MM.1S (cell line): ENCODE results near the gene HCCS.

ENCODE experiments used
- EZH2 ChIP-seq: fragments of 300-600 bp; sonication (generic); optimal IDR thresholded peaks from 2 replicates; pipeline ENCODE3; 2017; ENCODE audit warnings: low read depth, mild to moderate bottlenecking, antibody characterized with exemption, low read length, mixed read lengths
- EZH2phosphoT487 ChIP-seq: fragments of 300-600 bp; sonication (generic); IDR thresholded peaks from 2 replicates; pipeline ENCODE4 v1.6.1; 2018; ENCODE audit warnings: antibody characterized with exemption, low read length
- TF ChIP-seq, protein P1 (sequence below): fragments of 300-600 bp; sonication (generic); IDR thresholded peaks from 2 replicates; pipeline ENCODE4 v1.5.1; 2016; ENCODE audit warnings: antibody characterized with exemption, low read length, mixed read lengths

DNA sequence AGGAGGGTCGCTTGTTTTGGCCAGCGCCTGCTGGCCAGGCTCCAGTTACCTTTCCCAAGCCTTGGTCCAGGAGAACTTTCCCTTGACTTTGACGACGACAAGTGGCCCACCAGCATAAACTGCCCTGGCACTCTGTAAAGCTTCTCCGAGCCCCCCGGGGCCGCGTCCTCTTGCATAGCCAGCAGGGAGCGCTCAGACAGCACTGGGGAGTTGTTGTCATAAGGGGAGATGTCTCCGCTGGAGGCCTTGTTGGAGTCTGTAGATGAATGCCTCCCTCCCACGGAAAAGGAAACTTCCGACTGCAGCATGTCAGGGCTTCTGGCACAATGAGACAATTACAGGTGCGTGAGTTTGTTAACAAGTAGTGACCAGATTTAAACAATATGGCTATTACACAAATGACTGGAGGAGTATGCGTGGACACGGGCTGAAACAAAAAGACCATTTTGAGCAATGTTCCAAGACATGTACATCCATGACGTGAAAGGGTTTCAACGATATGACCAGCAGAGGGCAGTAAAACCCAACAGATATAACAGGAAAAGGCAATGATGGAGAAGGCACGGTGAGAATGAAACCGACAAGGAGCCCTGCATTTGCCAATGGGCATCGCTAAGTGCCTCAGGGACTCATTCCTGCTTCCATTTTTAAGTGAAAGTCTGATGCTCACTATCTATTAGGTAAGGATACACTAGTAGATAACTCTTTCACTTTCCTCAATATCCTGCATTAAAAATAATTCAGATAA is 33.0 kb downstream of the HCCS start:
- TF ChIP-seq, protein P1, sequence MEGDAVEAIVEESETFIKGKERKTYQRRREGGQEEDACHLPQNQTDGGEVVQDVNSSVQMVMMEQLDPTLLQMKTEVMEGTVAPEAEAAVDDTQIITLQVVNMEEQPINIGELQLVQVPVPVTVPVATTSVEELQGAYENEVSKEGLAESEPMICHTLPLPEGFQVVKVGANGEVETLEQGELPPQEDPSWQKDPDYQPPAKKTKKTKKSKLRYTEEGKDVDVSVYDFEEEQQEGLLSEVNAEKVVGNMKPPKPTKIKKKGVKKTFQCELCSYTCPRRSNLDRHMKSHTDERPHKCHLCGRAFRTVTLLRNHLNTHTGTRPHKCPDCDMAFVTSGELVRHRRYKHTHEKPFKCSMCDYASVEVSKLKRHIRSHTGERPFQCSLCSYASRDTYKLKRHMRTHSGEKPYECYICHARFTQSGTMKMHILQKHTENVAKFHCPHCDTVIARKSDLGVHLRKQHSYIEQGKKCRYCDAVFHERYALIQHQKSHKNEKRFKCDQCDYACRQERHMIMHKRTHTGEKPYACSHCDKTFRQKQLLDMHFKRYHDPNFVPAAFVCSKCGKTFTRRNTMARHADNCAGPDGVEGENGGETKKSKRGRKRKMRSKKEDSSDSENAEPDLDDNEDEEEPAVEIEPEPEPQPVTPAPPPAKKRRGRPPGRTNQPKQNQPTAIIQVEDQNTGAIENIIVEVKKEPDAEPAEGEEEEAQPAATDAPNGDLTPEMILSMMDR, result peak; percentile 54
- TF ChIP-seq EZH2, result no peak
- no peak for TF ChIP-seq EZH2phosphoT487
